Stimulated activated CD4-positive, alpha-beta T cell treated with anti-CD3 and anti-CD28 coated beads, TNF-alpha, amount 100 ng/mL, for 1 hour (primary cell): ENCODE data around the gene ZFHX3.

Experiments
- DNase-seq, 3 donors: peaks; one replicate each; pipeline ENCODE4 v3.0.0-alpha.2; 2020; ENCODE audit warnings: low read depth in 3 of 3, low spot score in 1 of 3

Gene ZFHX3

DNA sequence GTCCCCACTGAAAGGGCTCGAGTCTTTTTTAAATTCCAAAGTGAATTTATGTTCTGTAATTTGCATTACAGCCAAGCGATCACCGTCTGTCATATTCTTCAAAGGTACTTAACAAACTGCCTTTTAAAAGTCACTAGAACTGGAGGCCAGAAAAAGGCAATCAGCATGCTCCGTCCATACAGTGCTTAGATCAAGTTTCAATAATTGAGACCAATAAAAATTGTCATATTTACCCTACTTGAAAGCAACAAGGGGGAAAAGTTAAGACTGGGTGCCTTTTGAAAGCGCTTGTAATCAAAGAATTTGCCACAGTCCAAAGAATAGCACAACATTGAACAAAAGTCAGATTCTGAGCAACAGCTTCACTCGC, 9.0 kb upstream of the ZFHX3 start:
- no peak for DNase-seq

DNA sequence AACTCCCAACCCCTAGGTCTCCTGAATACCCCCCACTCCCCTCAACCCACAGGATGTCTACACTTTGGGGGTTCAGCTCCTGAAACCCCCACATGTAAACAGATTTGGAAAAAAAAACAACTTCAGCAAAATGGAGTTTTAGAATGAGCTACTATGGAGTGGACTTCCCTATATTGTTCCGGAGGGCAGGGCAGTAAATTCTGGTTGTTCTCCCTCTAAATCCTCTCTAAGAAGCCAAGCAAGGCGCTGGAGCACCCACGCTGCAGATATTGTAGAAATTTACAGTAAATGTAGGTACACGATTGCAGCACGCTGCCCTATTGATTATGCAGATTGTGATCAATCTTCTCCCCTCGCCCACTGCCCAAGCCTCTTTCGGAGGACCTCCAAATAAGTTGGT, 8.5 kb upstream of the ZFHX3 start:
- no peak for DNase-seq

DNA sequence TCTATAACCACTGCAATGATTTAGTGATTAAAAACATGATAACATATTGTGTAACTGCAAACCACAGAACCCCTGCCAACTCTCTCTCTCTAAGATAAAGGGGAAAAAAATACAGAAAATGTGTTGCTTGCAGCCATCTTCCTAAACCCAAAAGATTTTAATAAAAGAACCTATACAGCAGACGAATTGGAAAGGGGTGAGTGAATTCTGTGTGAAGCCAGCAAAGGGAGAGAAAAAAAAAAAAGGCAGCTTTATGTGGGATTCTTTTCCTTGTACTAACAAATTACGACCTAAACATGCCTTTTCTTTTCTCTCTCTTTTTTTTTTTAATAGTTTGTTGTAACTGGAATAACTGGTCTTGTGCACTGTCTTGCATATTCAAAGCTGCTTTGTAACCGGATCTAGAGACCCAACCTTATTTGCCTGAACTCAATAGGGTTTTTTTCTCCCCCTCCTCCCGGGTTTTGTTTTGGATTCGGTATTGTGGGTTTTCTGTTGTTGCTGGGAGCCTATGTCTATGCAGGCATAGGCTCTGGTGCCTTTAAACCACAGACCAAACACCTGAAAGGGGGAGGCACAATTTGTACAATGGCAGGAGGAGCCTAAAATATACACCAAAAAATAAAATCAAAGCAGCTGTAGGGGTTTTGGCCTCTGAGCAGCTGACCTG, 7.0 kb upstream of the ZFHX3 start:
- no peak for DNase-seq

DNA sequence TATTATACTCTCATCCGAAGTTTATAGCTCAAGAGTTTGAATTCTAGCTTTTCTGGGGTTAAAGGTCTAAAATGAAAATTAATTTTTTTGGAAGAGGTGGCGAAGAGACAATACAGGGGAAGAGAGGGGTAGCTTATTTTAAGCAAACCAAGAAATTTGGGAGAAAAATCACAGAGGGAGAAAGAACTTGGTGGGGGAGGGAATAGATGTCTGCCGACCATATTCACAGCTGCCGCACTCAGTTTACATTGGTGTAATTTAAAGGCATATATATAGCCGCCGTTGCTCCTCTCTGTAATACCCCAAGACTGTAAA, 6.5 kb upstream of the ZFHX3 start:
- no peak for DNase-seq

DNA sequence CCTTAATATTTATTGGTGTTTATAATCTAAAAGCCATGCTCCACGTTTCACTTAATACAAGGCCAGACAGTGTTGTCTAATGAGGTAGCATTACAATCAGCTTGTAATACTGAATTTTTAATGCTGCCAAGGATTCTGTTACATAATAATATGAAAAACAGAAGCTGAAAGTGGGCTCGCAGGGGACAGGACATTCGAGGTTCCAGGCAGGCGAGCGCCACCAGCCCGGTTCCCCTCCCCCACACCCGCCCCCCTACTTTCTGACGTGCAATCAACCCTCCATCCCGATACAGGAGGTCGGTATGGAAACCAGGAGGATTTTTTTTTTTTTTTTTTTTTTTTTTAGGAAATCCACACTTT, 6.2 kb upstream of the ZFHX3 start:
- no peak for DNase-seq

DNA sequence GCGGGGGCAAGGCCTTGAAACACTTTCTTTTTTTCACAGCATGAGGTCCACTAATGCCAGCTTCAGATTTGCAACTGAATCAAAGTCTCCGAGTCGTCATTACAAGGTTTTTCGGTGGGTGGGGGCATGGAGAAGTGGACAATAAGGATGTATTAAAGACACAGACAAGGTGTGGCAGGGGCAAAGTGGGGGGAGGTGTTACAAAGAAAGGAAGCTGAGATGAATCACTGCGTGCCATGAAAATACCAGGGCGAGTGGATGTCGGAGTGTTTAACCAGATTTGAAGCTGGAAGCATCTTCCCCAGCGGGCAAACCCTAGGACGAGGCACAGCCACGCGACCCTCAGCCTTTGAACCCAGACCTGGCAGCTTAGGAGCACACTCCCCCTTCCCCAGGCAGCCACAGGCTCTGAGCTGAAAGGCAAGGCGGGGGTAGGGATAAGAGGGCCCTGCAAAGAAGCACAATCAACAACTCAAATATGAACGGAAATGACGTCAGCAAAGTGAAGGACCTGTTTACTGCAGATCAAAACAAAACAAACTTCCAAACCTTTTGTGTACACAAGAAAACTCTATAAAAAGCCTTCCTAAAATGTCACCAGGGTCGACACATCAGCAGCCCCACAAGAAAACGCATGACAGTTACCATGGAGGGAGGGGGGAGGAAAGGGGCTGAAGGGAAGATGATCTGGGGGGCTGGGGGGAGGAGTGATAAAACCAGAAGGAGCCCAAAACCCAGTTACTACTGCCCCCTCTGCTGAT, 5.6 kb upstream of the ZFHX3 start:
- DNase-seq = no peak

DNA sequence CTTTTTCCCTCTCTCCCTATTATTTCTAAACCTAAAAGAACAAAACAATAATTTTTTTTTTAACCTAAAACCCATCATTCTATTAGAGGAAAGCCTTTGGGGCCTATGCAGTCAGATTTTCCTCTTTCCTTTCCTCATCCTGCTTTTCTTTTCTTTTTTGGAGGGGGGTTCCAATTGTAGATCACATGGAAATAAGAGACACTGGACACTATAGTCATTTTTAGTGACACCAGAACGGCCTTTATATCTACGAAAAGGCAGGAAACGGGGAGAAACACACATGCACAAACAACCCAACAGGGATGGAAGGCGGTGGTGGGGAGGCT, 5.1 kb upstream of the ZFHX3 start:
- no peak for DNase-seq

DNA sequence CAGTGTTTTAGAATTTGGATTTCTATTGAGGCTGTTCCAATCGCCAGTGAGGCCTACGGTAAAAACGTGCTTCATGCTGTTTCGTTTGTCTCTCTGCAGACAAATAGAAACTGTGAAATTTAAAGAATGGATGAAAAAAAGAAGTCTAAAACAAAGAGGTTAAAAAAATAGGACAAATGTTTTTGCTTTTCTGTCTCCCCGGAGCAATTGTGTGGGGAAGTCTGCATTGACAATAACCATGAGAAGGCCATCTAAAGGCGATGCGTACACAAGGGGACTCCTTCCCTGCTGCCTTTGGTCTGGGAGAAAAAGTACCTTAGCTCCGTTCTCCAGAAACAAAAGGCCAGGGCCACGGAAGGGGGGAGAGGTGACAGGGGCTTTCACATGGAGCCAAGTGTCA, 4.6 kb upstream of the ZFHX3 start:
- DNase-seq = no peak

DNA sequence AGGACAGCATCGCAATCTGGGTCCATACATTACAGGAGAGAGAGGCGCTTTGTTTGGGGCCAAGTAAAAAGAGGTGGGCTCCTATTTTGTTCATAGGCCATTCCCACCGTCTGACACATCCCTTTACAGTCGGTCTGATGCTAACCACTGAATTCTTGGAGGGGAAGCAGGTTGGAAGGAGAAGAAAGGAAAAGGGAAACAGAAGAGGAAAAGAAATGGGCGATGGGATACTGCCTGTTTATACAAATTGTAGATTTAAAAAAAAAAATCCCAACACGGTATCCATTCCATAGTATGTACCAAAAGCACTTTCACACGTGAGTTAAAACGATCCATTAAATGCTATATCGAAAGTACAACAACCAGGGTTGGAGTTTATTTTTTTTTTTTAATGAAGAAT, 4.0 kb upstream of the ZFHX3 start:
- no peak for DNase-seq

DNA sequence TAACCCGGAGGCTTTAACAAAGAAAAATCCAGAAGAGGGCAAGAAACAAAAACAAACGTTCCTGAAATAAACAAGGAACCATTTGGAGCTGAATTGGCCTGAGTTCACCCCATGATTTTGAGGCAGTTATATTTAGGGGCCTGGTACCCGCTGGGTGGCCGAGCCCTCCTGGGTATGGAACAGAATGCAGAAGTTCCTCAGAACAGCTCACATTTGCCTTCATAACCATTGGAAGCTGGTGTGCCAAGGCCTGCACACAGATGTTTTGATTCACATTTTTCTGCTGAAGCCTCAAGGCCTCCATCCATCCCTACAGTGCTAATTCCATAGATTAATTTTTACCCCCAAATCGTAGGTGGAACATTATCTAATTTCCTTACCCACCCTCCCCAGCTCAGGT, 3.3 kb upstream of the ZFHX3 start:
- no peak for DNase-seq

DNA sequence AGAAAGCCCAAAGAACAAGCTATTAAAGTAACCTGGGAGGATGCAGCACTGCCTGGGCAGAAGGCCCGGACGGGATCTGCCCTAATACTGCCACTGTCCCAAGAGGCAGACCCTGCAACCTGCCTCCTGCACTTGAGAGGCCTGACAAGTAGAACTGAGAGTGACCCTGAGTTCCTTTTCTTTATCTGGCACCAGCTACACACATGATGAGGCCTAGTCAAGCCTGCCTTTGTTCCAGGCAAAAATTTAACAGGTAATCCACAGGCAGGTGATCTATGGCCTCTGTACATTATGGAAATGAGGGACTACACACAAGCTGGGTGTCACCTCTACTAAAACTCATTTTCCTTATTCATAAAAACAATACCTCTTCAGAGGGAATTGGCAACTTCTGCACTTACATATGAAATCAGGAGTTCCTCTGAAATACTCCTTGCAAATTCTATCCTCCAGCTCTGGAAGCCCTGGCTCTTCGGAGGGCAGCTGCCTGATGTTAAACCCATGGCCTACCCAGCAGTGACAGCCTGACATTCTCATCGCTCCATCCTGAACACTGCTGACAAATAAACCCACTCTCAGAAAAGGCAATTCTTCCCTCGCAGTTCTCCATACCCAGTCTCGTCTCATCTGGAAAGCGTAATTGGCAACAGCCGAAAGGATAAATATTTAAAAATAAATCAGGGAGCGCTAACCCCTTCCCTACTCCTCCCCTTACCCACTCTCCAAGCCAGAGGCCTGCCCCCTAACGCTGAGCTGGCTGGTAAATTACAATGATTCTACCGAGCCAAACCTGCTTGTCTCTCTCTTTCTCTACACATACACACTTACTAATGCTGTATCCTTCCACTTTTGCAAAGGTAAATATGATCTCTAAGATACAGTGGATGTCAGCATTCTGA, 2.5 kb upstream of the ZFHX3 start:
- DNase-seq = no peak

DNA sequence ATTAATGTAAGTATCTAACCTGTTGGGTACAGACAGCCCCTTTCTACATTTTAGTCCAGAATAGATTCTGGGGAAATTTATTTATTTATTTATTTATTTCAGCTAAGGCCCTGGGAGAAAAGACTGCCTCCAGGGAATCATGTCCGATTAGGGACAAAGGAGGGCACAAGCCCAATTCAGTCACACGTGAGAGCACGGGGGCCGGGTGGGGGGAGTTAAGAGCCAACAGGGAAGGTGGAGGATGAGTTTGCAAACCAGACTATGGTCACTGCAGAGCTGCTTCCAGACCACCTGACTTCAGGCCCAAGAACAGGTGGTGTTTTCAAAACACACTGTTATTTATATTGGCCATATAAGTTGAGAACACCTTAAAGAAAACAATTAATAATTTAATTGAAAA, 1.6 kb upstream of the ZFHX3 start:
- DNase-seq = no peak

DNA sequence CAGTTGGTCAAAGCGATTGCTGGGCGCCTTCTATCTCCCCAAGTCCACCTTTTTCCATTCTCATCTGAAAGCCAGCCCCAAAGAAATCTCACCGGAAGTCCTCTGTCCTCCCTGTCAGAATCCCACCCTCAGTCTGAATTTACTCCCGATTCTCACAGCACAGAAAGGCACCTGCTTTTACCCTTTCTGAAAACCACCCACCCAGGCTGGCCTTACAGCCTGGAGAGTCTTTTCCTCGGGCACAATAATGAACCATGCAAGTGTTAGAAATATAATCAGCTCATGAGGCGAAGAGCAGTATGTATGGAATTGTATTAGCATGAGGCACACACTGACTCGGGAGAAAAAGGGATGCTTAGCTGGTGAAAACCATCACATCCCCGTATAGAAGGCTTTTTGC, 1.2 kb upstream of the ZFHX3 start:
- DNase-seq = no peak

DNA sequence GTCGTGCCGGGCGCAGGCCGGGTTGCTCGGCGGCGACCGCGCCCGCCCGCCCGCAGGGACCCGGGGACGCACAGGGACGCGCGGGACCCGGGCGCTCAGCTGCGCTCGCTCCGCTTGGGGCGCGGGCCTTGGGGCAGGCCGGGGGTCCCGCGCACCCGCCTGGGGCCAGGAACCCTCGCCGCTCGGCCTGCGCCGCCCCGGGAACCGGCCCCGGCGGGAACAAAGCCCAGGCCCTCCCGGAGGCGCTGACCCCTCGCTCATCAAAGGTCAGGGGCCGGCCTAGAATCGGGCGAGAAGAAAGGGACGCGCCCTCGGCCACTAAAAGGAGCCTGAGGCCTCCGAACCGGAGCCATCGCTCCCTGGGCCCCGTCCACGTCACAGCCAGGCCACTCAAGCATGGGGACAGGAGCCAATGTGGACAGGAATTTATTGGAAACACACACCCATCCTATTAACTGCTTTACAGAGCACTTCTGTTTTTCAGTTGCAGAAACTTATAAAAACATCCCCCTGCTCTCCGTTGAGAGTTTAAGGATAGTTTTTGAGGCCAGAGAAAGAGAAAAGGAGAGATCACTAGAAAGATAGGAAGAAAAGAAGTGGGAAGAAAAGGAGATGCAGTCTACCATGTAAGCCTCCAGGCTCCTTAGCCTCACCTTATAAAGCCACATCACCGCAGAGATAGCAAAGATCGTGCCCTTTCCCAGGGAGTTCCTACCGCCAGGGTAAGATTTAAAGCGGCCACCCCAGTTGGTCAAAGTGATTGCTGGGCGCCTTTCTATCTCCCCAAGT, 558 bp upstream of the ZFHX3 start:
- DNase-seq = no peak

DNA sequence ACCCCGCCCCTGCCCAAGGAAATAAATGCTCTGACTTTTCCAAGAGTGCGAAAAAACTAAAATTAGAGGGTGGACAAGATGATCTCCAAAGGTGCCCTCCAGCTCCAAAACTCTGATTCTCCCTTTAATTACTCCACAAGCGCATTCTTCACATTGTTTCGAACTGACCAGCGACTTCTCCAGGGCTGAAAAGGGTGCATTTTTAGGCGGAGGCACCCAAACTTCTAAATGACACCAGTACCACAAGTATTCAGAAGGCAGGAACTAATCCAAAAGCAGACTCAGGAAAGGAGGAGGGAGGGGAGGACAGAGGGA, 750 bp downstream of the ZFHX3 start:
- DNase-seq = no peak

DNA sequence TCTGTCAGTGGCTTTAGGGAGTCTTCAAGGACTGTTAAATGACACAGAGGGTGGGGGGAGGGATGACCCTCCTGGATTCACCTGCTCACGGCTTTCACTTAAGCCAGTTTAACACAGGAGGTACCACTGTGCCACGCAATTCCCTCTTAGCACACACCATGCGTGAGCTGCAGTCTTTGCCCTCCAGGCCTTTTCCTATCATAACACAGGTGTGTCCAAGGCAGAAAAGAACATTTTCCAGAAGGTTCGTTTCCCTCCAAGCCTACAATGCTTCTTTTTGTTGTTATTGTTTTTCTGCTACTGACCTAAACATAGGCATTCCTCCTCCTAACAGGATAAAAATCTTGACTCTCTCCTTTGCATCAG, 1.1 kb downstream of the ZFHX3 start:
- no peak for DNase-seq

DNA sequence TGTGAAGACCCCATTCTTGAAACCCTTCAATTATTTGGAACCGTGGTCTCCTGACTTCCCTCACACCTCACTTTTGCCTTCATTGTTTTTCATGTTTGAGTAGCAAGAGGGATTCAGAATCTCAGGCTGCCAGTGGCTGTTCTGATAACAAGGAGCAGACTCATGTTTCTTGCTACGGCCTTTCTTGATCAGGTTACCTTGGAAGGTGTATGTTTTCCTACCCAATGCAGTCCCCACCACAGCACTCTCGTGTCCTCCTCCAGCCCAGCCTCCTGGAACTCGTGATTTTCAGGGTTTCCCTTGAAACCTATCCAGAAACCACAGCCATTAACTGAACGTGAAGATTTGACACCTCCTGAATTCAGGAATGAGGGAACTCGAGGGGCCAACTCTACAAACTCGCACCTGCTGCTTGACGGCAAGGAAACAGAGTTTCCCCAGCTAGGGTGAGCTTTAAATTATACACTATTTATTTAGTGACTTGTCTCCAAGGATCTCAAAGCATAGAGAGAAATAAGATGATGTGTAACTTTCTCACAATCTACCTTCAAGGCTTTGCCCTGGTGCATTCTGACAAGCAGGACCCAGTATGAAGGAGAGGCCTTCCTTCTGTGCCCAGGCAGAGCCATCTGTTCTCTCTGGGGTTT, 1.6 kb downstream of the ZFHX3 start:
- no peak for DNase-seq

DNA sequence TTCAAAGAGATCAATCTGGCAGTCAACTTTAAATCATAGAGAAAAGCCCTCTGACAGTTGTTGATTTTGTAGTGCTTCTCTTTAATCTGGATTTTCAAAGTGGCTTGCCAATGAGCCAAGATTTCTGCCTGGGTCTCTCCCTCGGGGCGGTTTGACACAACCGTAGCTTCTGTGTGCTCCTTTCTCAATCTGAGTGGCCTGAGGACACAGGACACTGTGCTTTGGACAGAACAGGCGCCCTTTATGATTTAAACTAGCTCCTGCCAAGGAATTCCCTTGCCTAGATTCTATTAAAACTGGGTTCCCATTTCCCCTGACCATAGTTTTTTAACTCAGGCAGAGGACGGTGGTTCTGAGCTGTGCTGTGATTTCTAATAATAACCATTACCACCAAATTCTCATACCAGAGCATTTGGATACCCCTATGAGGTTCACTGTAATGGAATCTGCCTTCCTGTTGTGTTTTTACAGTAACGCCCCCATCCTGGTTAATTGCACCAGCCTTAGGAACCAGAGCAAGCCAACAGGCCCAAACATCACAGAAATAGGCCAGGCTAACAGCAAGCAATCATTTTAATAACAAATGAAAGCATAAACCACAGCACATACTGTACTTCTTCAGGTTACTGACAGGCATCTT, 4.0 kb downstream of the ZFHX3 start:
- DNase-seq = no peak

DNA sequence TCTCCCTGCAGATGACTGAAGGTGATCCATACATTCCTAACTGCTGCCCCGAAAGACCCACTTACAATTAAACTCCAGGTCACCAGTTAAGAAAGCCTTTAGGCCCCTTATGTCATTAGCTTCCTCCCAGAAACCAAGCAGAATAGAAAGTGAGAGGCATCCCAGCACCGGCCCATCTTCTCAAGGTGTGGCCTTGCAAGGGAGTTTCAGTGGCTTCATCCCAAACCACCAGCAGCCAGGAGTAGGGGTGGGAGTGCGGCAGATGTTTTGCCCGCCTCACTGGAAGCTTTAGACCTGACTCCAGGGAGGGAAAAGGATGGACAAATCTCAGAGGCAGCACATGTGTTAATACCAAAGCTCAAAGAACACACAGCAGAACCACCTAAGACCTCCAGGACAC, 5.1 kb downstream of the ZFHX3 start:
- DNase-seq = no peak

DNA sequence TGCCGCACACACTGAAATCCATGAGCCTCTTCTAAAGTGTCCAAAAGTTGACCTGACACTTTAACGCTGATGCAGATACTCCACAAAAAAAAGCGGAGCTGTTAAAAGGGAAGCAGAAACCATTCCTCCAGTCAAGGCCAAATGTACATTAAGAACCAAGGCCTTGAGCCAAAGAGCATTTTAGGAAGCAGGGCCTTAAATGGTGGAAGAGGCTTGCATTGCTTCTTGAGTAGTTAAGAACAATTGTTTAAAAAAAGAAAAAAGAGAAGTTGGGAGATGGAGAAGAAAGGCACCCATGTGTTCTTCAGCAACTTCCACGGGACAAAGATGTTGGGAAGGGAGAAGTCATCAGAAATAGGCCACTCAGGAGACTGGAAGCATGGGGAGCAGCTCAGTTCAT, 6.3 kb downstream of the ZFHX3 start:
- DNase-seq = no peak
